NCI-H2227 treated with DMSO at 0.1 percent for 48 hours (cell line): ENCODE results near the gene ZNF79.

Experiments
- DNase-seq: peaks from one replicate; lab custom pipeline; 2025; lab: John Stamatoyannopoulos, UW

ZNF79 gene

DNA sequence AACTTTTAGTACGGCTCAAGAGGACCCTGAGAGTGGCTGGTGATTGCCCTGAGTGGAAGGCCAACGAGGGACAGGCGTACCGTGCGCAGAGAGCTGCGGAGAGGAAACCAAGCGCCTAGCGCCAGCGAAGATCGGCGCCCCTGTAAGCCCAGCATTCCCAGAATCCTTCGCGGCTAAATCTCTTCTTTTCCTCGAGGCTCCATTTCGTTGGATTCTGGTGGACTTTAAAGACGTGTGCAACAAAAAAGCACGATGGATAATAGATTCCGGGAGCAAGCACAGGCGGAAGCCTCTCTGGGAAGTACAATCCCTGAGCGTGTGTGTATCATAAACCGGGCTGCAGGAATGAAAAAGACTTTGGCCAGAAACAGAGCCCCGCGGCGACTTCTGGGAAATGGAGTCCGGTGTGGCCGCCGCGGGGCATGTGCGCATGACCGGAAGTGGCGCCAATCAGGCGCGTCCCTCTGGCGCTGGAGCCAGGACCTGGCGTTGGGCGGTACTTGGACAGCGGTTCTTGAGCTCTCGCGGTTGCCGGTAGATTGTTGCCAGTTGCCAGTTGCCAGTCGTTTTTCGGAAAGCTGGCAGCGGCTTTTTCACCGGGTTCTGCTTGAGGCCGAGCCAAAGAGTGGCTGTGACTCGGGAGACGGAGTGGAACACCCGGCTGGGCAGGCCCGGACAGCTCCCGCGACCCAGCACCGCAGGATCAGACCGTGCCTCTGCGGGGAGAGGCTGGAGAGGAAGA is at the start of gene ZNF79:
Gene ZNF79, plus strand, starts transcription at position 449 of the 742 bp plus-strand sequence. CDS start 406 bp downstream, outside the sequence.
- DNase-seq = peak; percentile 76

- DNase-seq = no peak
Measured at GRCh38 chr9:127380479-127380878, 43.7 kb upstream of the ZNF79 start.

DNA sequence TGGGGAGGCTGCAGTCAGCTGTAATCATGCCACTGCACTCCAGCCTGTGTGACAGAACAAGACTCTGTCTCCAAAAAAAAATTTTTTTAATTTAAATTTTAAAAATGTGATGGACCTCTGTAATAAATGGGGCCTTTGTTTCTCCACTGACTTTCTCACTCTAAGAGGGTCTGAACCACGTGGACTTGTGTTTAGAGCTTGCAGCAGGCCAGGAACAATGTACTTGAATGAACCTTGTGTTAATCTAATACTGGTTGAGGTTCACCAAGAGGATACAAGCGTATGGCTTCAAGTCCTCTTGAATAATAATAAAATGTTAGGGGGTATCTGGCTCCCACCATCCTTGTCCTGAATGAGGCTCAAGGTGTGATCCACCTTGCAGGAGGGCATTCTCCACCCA is 41.6 kb upstream of the ZNF79 start:
- DNase-seq = no peak

DNA sequence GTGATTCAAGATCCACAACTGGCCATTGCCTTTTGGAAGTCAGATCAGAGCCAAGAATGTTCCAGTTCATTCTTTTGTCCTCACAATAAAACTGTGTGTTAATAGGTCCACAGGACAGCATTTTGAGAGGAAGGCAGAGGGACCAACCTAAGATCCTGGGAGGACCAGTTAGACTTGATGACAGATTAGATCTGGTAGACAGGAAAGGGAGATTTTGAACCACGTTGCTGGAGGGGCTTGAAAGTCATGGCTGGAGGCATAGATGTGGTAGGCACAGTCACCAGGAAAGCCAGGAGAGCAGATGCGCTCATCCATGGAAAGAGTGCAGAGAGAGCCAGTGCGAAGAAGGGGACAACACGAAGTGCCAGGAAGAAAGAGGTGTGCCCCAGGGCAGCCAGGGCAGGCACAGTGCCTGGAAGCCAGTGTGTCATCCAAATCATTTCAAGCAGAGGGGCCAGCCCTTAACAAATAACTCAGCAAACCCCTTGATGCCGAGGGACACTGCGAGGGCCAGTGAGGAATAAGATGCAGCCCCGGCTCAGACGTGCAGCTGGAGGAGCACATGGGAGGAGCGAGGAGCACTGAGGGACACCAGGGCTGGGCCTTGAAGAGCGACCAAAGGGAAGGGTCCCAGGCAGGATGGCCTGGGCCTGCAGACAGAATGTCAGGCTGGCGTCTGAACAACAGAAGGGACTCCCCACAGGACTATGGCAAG is 40.0 kb upstream of the ZNF79 start:
- DNase-seq = no peak

DNA sequence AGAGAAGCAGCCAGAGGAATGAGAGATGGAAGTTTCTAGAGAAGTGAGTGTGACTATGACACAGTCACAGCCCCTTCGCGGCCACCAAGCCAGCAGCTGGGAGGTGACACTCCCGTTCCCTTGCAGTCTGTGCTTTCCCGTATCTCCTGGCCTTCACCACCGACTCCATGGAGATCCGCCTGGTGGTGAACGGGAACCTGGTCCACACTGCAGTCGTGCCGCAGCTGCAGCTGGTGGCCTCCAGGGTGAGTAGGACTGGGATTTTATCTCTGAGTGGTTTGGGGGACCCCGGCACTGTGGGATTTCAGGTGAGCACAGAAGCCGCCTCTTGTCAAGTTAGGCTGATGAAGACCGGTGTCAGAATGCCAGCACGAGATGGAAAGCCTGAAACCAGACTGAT is 39.3 kb upstream of the ZNF79 start:
- DNase-seq = no peak

DNA sequence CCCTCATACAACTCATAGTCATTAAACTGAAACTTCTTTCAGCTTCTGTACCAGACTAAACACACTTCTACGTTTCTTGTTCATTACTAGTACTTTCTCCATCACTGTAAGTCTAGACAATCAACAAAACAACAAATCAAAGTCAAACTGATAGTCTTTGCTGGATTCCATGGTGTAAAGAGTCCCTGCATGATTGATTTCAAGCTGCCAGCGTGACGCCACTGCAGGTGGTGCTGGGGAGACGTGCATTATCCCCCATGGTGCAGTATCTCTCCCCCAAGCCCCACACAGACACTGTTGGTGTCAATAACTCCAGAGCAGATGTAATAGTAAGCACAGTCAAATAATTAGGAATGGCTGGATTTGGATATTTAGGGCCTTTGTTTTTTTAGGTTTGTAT is 37.9 kb upstream of the ZNF79 start:
- no peak for DNase-seq

- DNase-seq = no peak
Measured at GRCh38 chr9:127386981-127387380, 37.2 kb upstream of the ZNF79 start.

DNA sequence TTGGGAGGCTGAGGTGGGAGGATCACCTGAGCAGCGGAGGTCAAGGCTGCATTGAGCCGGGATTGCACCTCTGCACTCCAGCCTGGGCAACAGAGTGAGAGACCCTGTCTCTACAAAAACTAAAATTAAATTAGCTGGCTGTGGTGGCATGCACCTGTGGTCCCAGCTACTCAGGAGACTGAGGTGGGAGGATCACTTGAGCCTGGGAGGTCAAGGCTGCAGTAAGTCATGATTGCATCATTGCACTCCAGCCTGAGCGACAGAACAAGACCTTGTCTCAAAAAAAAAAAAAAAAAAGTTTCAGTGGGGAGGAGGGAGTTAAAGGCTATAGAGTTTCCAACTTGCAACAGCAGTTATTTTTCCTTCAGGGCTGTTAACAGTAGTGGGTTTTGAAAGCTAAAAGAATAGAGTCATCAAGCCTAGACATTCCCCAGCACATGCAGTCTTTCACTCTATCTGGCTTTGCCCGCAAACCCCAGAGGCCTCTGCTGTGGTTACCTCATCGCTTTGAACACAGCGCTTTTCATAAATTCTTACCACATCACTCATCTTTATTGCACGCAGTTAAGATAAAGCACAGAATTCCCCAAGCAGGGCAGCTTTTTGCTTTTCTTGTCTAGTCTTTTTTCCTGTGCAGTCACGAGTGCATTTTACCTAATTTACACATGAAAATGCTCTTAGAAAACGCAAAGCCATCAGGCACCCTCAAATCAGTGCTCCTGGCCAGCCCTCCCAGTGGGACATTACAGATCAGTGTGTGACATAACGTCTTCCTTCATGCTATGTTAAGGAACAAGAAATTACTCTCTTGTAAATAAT is 35.9 kb upstream of the ZNF79 start:
- no peak for DNase-seq

DNA sequence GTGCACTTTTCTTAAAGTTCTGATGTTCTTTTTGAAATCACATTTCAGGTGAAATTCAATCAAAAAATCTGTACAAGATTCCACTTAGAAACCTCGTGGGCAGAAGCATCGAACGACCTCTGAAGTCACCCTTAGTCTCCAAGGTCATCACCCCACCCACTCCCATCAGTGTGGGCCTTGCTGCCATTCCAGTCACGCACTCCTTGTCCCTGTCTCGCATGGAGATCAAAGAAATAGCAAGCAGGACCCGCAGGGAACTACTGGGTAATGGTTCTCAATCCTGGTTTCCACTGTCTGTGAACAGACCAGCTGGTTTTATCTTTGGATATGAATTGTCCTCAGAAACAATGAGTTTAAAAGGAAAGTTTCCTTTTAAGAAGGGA is 35.3 kb upstream of the ZNF79 start:
- DNase-seq = no peak

DNA sequence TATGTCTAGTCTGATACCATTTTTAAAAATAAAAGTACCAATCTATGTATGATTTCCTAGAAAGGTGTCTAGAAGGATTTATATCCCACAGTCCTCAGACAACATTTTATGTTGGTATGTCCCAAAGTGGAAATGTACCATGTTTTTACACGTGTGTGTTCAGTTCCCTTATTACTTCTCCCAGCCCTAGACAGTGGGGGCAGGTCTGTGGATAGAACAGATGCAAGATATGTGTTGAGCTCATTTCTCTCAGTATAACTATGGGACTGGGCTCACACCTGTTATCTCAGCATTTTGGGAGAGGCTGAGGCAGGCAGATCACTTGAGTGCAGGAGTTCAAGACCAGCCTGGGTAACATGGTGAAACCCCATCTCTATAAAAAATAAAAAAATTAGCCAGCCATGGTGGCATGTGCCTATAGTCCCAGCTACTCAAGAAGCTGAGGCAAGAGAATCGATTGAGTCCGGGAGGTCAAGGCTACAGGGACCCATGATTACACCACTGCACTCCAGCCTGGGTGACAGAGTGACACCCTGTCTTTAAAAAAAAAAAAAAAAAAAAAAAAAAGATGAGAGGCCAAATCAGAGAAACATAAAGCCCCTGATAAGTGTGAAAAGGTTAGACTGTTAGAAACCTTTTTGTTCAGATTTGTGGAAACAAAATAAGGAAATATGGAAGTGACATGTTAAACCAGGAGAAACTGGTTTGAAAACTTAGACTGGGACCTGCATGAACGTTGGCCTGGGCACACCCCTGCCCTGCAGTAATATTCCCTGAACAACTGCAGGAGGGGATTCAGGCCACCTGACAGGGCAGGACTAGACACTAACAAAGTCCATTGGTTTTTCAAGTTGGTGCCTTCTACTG is 34.6 kb upstream of the ZNF79 start:
- DNase-seq = no peak

GRCh38 chr9:127390248-127390545 is 34.0 kb upstream of the ZNF79 start:
- DNase-seq = no peak

- DNase-seq = no peak
Measured at GRCh38 chr9:127390563-127390962, 33.6 kb upstream of the ZNF79 start.

- no peak for DNase-seq
Measured at GRCh38 chr9:127392166-127392565, 32.0 kb upstream of the ZNF79 start.

DNA sequence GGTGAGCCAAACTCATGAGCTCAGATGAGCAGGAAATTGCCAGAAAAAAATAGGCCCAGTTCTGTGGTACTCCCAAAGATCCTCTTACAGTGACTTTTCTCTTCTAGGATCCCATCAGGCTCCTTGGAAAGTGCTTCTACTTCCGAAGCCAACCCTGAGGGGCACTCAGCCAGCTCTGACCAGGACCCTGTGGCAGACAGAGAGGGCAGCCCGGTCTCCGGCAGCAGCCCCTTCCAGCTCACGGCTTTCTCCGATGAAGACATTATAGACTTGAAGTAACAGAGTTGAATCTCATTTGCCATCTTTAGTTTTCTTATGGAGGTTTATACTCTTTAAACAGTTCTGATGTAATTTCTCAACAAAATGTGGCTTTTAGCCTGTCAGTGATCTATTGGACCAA is 31.2 kb upstream of the ZNF79 start:
- no peak for DNase-seq

- no peak for DNase-seq
Measured at GRCh38 chr9:127393645-127394044, 30.5 kb upstream of the ZNF79 start.

DNA sequence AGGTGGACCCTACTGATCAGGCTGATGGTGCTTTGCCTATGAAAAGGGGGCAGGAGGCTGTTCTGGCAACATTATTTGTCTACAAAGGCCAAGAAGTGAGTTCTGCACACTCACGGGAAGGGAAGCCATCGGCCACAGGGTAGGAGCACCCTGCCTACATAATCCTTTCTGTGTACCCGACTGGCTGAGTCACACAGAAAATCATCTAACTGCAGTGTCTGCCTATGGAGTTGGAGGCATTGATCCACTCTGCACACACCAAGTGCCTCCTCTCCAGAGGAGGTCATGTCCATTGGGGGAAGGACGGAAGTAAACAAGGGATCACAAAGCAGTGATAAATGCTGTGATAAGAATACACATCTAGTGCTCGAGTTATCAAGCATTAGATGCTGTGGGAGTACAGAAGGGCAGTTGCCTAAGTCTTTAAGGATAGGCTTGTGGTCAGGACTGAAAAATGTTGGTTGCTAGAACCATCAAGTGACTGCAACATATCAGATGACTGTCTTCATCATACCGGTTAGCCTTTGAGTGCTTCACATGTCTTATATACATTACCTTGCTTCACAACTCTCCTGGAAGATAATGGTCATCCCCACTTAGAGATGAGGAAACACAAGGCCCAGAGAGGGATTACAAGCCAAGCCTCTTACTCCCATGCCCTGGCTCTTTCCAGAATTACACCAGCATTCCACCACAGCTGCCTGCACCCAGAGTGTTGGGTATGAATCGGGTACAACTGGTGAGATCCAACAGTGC is 28.5 kb upstream of the ZNF79 start:
- no peak for DNase-seq

GRCh38 chr9:127396253-127396807 is 27.9 kb upstream of the ZNF79 start:
- DNase-seq = no peak

- DNase-seq = peak; percentile 97
Measured at GRCh38 chr9:127396808-127397645, 27.2 kb upstream of the ZNF79 start, which contains the start of gene SLC2A8. Gene SLC2A8, plus strand, starts transcription at chr9:127397169. Its CDS starts 62 bp downstream, at chr9:127397231.

GRCh38 chr9:127397646-127398274 is 26.4 kb upstream of the ZNF79 start:
- DNase-seq = no peak
